Neural cell (in vitro differentiated cells): Measurements from ENCODE around the gene ZC3H15. TPM values are rescaled to one million over a fixed set of nuclear protein-coding genes. Genes with fewer than 3 reads are reported as not detected.

Experiments used
- H2AFZ ChIP-seq: fragments of 200-600, 300-800 bp; sonication (generic), shearing (Covaris generic); 2 replicates; pipeline ENCODE4 v1.6.0; 2014; ENCODE audit warnings: low read depth, mild to moderate bottlenecking, antibody characterized with exemption, low read length, moderate library complexity
- H3F3A ChIP-seq: fragments of 200-600 bp; shearing (Covaris generic); 2 replicates; pipeline ENCODE4 v1.6.1; 2016; ENCODE audit warnings: mild to moderate bottlenecking, moderate library complexity, mixed read lengths, antibody characterized with exemption, low read length; ENCODE audit not compliant: insufficient read depth, poor library complexity, severe bottlenecking
- H3K27ac ChIP-seq: fragments of 200-600, 300-800 bp; sonication (generic), shearing (Covaris generic); 2 replicates; pipeline ENCODE4 v1.5.1; 2014; ENCODE audit warnings: mild to moderate bottlenecking, low read length, moderate library complexity
- H3K27me3 ChIP-seq: fragments of 300-800, 200-600 bp; sonication (generic), shearing (Covaris generic); 2 replicates; pipeline ENCODE4 v1.6.0; 2014; ENCODE audit warnings: mild to moderate bottlenecking, low read depth, low read length, moderate library complexity; ENCODE audit not compliant: insufficient read depth
- H3K36me3 ChIP-seq: fragments of 300-800, 200-600 bp; sonication (generic), shearing (Covaris generic); 2 replicates; pipeline ENCODE4 v1.5.1; 2014; ENCODE audit warnings: mild to moderate bottlenecking, antibody characterized with exemption, low read length, moderate library complexity; ENCODE audit not compliant: insufficient read depth
- H3K4me2 ChIP-seq: fragments of 300-800, 200-600 bp; sonication (generic), shearing (Covaris generic); 2 replicates; pipeline ENCODE4 v1.6.0; 2014; ENCODE audit warnings: mild to moderate bottlenecking, low read length
- H3K4me3 ChIP-seq: fragments of 300-800, 200-600 bp; sonication (generic), shearing (Covaris generic); 2 replicates; pipeline ENCODE4 v1.5.1; 2014; ENCODE audit warnings: mild to moderate bottlenecking, low read length, moderate library complexity
- H3K79me2 ChIP-seq: fragments of 200-600 bp; shearing (Covaris generic); replicated peaks from 2 replicates; pipeline ENCODE4 v1.6.0; 2014; ENCODE audit warnings: mild to moderate bottlenecking, low read length, moderate library complexity; ENCODE audit not compliant: insufficient read depth
- H3K9ac ChIP-seq: fragments of 300-800, 200-600 bp; sonication (generic), shearing (Covaris generic); 2 replicates; pipeline ENCODE4 v1.6.1; 2016; ENCODE audit warnings: mild to moderate bottlenecking, low read length, mixed read lengths
- H3K9me2 ChIP-seq: fragments of 200-600 bp; shearing (Covaris generic); 2 replicates; pipeline ENCODE4 v1.6.1; 2016; ENCODE audit warnings: mild to moderate bottlenecking, low read length, mixed read lengths; ENCODE audit not compliant: insufficient read depth
- H3K9me3 ChIP-seq: fragments of 200-600, 300-800 bp; sonication (generic), shearing (Covaris generic); 2 replicates; pipeline ENCODE4 v1.6.1; 2016; ENCODE audit warnings: mild to moderate bottlenecking, mixed run types, low read length, moderate library complexity, mixed read lengths
- H4K20me1 ChIP-seq: fragments of 200-600 bp; shearing (Covaris generic); 2 replicates; pipeline ENCODE4 v1.6.1; 2016; ENCODE audit warnings: mild to moderate bottlenecking, mixed run types; ENCODE audit not compliant: insufficient read depth
- EP300 ChIP-seq: fragments of 450-650 bp; conservative IDR thresholded peaks from 2 replicates; pipeline ENCODE4 v1.6.1; 2014; ENCODE audit warnings: antibody characterized with exemption, mild to moderate bottlenecking, moderate library complexity; ENCODE audit not compliant: poor library complexity, severe bottlenecking
- EZH2 ChIP-seq: fragments of 200-600, 300-800 bp; shearing (Covaris generic), sonication (generic); IDR thresholded peaks from 2 replicates; pipeline ENCODE4 v1.6.1; 2014; ENCODE audit warnings: antibody characterized with exemption, low read length, borderline replicate concordance, mild to moderate bottlenecking; ENCODE audit not compliant: insufficient read depth, poor library complexity, severe bottlenecking
- MXI1 ChIP-seq: fragments of 450-650 bp; conservative IDR thresholded peaks from 2 replicates; pipeline ENCODE4 v1.6.1; 2014; ENCODE audit warnings: antibody characterized with exemption, mild to moderate bottlenecking; ENCODE audit not compliant: poor library complexity, severe bottlenecking
- POLR2AphosphoS5 ChIP-seq: IDR thresholded peaks from 2 replicates; pipeline ENCODE4 v1.6.1; 2012
- RAD21 ChIP-seq: fragments of 450-650 bp; conservative IDR thresholded peaks from 2 replicates; pipeline ENCODE4 v1.6.1; 2014; ENCODE audit warnings: antibody characterized with exemption, mild to moderate bottlenecking, moderate library complexity
- REST ChIP-seq: IDR thresholded peaks from 2 replicates; pipeline ENCODE4 v1.6.1; 2012; ENCODE audit warnings: borderline replicate concordance
- SMC3 ChIP-seq: fragments of 450-650 bp; conservative IDR thresholded peaks from 2 replicates; pipeline ENCODE4 v1.6.1; 2014; ENCODE audit warnings: antibody characterized with exemption, mild to moderate bottlenecking, moderate library complexity; ENCODE audit not compliant: poor library complexity
- TAF1 ChIP-seq: IDR thresholded peaks from 2 replicates; pipeline ENCODE4 v1.6.1; 2012; ENCODE audit warnings: low read depth
- polyA plus RNA-seq: library from polyadenylated mRNA; depleted of rRNA; stranded (reverse); fragments of >200 nt; gene quantifications from 2 replicates; pipeline ENCODE4 v1.2.3, GENCODE V29; 2014
- TF ChIP-seq, protein P1 (sequence below): fragments of 450-650 bp; IDR thresholded peaks from 2 replicates; pipeline ENCODE4 v1.5.1; 2014; ENCODE audit warnings: antibody characterized with exemption, mild to moderate bottlenecking, moderate library complexity; ENCODE audit not compliant: poor library complexity, severe bottlenecking

Gene ZC3H15
- polyA plus RNA-seq, 1 donor from 2014 or later: 149 TPM

- no peak overlapping the region for H3K4me3 ChIP-seq
- no peaks in the 10 kb centered on the region for H3K9me3 ChIP-seq
- H3K27ac ChIP-seq: no peak overlapping the region
- H4K20me1 ChIP-seq: no peaks in the 10 kb centered on the region
- no peaks in the 10 kb centered on the region for H3K9me2 ChIP-seq
- H3K4me2 ChIP-seq: no peak overlapping the region
- no peak for TF ChIP-seq EZH2
- TF ChIP-seq RAD21: no peak
- no peak for TF ChIP-seq POLR2AphosphoS5
- no peak for TF ChIP-seq MXI1
- no peak for TF ChIP-seq REST
- TF ChIP-seq EP300: no peak
- no peak for TF ChIP-seq TAF1
- no peak overlapping the region for H2AFZ ChIP-seq
- no peaks in the 10 kb centered on the region for H3K36me3 ChIP-seq
- no peaks in the 10 kb centered on the region for H3K79me2 ChIP-seq
- H3K27me3 ChIP-seq: no peaks in the 10 kb centered on the region
- no peaks in the 10 kb centered on the region for H3F3A ChIP-seq
- no peak overlapping the region for H3K9ac ChIP-seq
Measured at GRCh38 chr2:186532891-186533290, 46.8 kb downstream of the ZC3H15 start.

- Histone ChIP-seq H3K9me3 (no peaks in the 10 kb centered on the region), H2AFZ (no peak overlapping the region), H3K9ac (no peak overlapping the region), H3K27me3 (no peaks in the 10 kb centered on the region), H3K4me2 (no peak overlapping the region), H3K79me2 (no peaks in the 10 kb centered on the region), H3K4me3 (no peak overlapping the region), H3K27ac (no peak overlapping the region), H4K20me1 (no peaks in the 10 kb centered on the region), H3K9me2 (no peaks in the 10 kb centered on the region), H3K36me3 (no peaks in the 10 kb centered on the region), H3F3A (no peaks in the 10 kb centered on the region)
- TF ChIP-seq EP300 (no peak), TAF1 (no peak)
Measured at GRCh38 chr2:186533717-186534116, 47.7 kb downstream of the ZC3H15 start.

DNA sequence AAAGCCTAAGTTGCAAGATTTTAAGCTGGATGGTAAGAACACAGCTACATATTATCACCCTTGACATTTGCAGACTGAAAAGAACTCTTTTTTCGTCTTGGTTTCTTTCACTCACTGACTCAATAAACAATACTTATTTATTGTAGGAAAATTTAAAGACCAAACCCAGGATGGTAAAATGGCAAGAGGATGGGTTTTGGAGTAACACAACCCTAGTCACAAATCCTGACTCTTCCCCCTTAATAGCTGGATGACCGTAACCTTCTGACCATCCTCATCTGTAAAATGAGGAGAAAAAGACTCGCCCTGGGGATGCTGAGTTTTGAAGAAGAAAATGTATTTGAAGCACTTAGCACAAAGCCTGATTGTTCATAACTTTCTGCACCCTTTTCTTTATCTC is 48.3 kb downstream of the ZC3H15 start:
- Histone ChIP-seq H4K20me1 (no peaks in the 10 kb centered on the region), H3K9me3 (no peaks in the 10 kb centered on the region), H3K9me2 (no peaks in the 10 kb centered on the region), H3K27ac (no peak overlapping the region), H3K4me3 (no peak overlapping the region), H3K79me2 (no peaks in the 10 kb centered on the region), H3K27me3 (no peaks in the 10 kb centered on the region), H3F3A (no peaks in the 10 kb centered on the region), H3K4me2 (no peak overlapping the region), H3K9ac (no peak overlapping the region), H2AFZ (no peak overlapping the region), H3K36me3 (no peaks in the 10 kb centered on the region)
- TF ChIP-seq SMC3 (no peak), EP300 (no peak), RAD21 (no peak), POLR2AphosphoS5 (no peak), REST (no peak), MXI1 (no peak), TAF1 (no peak)
- TF ChIP-seq, protein P1, sequence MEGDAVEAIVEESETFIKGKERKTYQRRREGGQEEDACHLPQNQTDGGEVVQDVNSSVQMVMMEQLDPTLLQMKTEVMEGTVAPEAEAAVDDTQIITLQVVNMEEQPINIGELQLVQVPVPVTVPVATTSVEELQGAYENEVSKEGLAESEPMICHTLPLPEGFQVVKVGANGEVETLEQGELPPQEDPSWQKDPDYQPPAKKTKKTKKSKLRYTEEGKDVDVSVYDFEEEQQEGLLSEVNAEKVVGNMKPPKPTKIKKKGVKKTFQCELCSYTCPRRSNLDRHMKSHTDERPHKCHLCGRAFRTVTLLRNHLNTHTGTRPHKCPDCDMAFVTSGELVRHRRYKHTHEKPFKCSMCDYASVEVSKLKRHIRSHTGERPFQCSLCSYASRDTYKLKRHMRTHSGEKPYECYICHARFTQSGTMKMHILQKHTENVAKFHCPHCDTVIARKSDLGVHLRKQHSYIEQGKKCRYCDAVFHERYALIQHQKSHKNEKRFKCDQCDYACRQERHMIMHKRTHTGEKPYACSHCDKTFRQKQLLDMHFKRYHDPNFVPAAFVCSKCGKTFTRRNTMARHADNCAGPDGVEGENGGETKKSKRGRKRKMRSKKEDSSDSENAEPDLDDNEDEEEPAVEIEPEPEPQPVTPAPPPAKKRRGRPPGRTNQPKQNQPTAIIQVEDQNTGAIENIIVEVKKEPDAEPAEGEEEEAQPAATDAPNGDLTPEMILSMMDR: no peak
